Uterus (tissue), 4 donors: Measurements from ENCODE around the gene FILIP1. TPM values are rescaled to one million over a fixed set of nuclear protein-coding genes. Genes with fewer than 3 reads are reported as not detected.

ENCODE experiments used
- DNase-seq, 2 donors: peaks; one replicate each; pipeline ENCODE4 v3.0.0-alpha.2; 2019 to 2020
- H3K27ac ChIP-seq, 2 donors: fragments of 200-600 bp; sonication (generic); 1 replicate in 1 of 2; 2 replicates in 1 of 2; pipeline ENCODE4 v1.5.1; 2016 to 2018
- H3K27me3 ChIP-seq, 2 donors: fragments of 200-600 bp; sonication (generic); one replicate each; pipeline ENCODE4 v1.5.1; 2018 to 2019; ENCODE audit warnings: control low read depth in 1 of 2
- H3K36me3 ChIP-seq, 2 donors: fragments of 200-600 bp; sonication (generic); one replicate each; pipeline ENCODE4 v1.5.1; 2019; ENCODE audit warnings: control low read depth in 1 of 2
- H3K4me1 ChIP-seq, 2 donors: fragments of 200-600 bp; sonication (generic); one replicate each; pipeline ENCODE4 v1.5.1; 2018 to 2019; ENCODE audit warnings: control low read depth in 1 of 2
- H3K4me3 ChIP-seq, 2 donors: fragments of 200-600 bp; sonication (generic); 1 replicate in 1 of 2; 2 replicates in 1 of 2; pipeline ENCODE4 v1.5.1; 2018 to 2019; ENCODE audit warnings: mild to moderate bottlenecking in 1 of 2
- H3K9me3 ChIP-seq, 2 donors: fragments of 200-600 bp; sonication (generic); one replicate each; pipeline ENCODE4 v1.5.1; 2019; ENCODE audit warnings: control low read depth in 1 of 2
- CTCF ChIP-seq, 4 experiments: fragments of 200-600 bp in 2 of 4; fragments of 450-650 bp in 2 of 4; sonication (generic) in 2 of 4; IDR thresholded peaks; one replicate each; pipeline ENCODE4 v1.5.1; 2016 to 2019; ENCODE audit warnings: antibody characterized with exemption in 4 of 4, mild to moderate bottlenecking in 2 of 4, moderate library complexity in 1 of 4
- POLR2A ChIP-seq, 2 donors: fragments of 450-650 bp; IDR thresholded peaks; one replicate each; pipeline ENCODE4 v1.6.1; 2016; ENCODE audit warnings: antibody characterized with exemption in 2 of 2, mild to moderate bottlenecking in 1 of 2, moderate library complexity in 1 of 2
- intact Hi-C: fragments of 100-400 bp; cut with DNase I; formaldehyde crosslinking; loops from one replicate; pipeline ENCODE4 v1.15.1; 2023; ENCODE audit warnings: low total_unique reads
- total RNA-seq, 4 donors: library from RNA; depleted of rRNA in 3 of 4; stranded (reverse); fragments of >200 nt in 3 of 4; gene quantifications; one replicate each; pipeline versions ENCODE4 v1.1.0 to v1.2.4, GENCODE V29; 2014 to 2023
- donor health status: DM: yes; HTN: yes; CAD: no.

Gene FILIP1
- total RNA-seq, 4 donors from 2014 or later: 4.7 to 23.1 (median 12.5) TPM

DNA sequence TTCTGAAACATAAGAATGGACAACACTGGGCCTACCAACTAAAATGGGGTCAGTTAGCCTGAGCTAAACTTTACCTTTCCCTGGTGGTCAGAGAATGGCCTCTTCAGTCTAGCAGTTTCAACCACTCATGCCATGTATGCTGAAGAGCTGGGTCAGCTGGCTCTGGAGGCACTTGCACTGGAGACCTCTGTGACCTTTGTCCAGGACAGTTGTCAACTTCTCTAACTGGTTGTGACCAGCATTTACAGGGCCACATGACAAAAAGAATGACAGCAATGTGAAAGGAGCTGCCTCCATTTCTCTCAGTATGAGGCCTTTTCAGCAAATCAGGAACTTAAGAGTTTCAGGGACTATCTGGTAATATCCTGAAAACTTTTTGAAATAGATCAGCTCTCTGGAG lies 149.1 kb downstream of the FILIP1 start:
- TF ChIP-seq POLR2A (IDR thresholded peaks at IDR 0.05) (no peak), CTCF (IDR thresholded peaks at IDR 0.05) (no peak)
- no peaks in the 10 kb centered on the region for H3K4me1 ChIP-seq
- no peak for DNase-seq
- intact Hi-C loops: no loop called here
- H3K9me3 ChIP-seq: no peaks in the 10 kb centered on the region
- no peaks in the 10 kb centered on the region for H3K27me3 ChIP-seq
- no peak overlapping the region for H3K4me3 ChIP-seq
- no peak overlapping the region for H3K27ac ChIP-seq
- no peaks in the 10 kb centered on the region for H3K36me3 ChIP-seq

GRCh38 chr6:75344021-75344420 lies 149.6 kb downstream of the FILIP1 start:
- TF ChIP-seq POLR2A (IDR thresholded peaks at IDR 0.05) (no peak), CTCF (IDR thresholded peaks at IDR 0.05) (no peak)
- H3K4me3 ChIP-seq: no peak overlapping the region
- no peaks in the 10 kb centered on the region for H3K4me1 ChIP-seq
- intact Hi-C loops: no loop called here
- H3K36me3 ChIP-seq: no peaks in the 10 kb centered on the region
- H3K27me3 ChIP-seq: no peaks in the 10 kb centered on the region
- no peak for DNase-seq
- no peak overlapping the region for H3K27ac ChIP-seq
- no peaks in the 10 kb centered on the region for H3K9me3 ChIP-seq

DNA sequence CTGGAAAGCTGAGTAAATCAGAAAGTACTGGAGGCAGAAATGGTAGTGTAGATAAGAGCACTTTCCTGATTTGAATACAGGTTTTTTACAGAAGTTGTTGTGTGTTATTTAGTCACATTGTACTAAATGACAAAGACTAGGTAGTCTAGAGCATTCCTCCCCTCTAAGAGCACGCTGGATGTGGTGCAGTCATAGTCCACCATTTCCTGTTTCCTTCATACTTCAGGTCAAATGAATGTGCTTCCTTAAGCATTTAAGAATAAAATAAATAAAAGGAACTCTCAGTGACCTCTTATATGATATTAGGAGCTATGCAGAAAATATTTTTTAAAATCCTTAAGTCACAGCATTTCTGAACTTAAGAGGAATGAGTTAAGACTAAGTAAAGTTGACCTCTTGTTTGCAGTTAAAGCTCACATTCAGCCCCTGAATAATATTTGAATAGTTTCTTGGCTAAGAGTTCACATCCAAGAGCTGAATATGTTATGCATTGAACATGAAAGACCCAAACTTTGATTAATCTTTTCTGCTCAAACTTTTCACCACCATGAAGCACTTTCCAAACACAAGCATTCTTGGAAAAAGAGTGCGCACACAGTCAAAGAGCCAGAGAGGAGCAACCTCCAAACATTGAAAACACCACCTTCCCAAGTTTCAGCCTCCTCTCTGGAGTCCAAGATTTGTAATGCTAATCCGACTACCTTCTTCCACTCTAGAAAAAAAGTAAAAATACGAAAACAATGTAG lies 155.6 kb downstream of the FILIP1 start:
- no peak for TF ChIP-seq POLR2A (IDR thresholded peaks at IDR 0.05)
- TF ChIP-seq CTCF (IDR thresholded peaks at IDR 0.05): no peak
- Histone ChIP-seq H3K4me3 (no peak overlapping the region), H3K27me3 (no peaks in the 10 kb centered on the region), H3K27ac (no peak overlapping the region), H3K36me3 (no peaks in the 10 kb centered on the region), H3K4me1 (no peaks in the 10 kb centered on the region), H3K9me3 (no peaks in the 10 kb centered on the region)
- intact Hi-C loops: no loop called here
- DNase-seq: no peak

DNA sequence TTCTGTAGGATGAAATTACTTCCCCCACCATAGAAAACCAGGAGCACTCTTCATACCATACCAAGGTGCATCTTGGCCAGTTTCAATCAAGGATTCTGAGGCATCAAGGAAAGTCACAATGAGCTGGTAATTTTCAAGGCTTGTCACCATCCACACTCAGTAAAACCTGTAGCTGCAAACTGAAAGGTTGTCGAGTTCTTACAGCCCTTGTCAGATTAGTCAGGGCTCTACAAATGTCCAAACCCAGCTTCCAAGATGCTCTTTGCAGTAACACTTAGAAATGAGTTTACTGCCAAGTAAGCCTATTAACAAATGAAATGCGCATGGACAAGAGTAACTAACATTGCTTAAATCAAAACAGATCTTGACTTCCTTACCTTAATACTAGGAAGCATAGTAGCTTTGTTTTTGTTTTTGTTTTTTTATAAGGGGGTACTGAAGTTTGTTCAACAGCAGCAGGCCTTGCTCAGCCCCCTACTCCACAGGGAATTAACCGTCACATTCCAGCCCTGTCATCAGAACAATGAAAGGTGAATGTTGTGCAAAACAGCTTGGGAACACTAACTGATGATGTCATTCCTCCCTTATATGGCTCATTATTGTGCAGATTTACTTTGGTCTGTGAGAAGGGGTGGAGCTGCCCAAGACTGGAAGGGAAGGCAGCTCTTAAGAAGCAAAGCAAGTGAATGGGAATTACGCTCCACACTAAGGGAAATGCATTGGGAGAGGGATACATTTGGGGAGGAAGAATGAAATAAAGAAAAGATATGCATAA lies 159.1 kb downstream of the FILIP1 start:
- Histone ChIP-seq H3K4me3 (no peak overlapping the region), H3K36me3 (no peaks in the 10 kb centered on the region), H3K27me3 (no peaks in the 10 kb centered on the region), H3K4me1 (no peaks in the 10 kb centered on the region), H3K9me3 (no peaks in the 10 kb centered on the region), H3K27ac (peak overlapping the region; percentile 64 to 66)
- DNase-seq: peak in 1 of 2 donors; percentile 42
- intact Hi-C loops: no loop called here
- TF ChIP-seq POLR2A (IDR thresholded peaks at IDR 0.05): no peak
- no peak for TF ChIP-seq CTCF (IDR thresholded peaks at IDR 0.05)

DNA sequence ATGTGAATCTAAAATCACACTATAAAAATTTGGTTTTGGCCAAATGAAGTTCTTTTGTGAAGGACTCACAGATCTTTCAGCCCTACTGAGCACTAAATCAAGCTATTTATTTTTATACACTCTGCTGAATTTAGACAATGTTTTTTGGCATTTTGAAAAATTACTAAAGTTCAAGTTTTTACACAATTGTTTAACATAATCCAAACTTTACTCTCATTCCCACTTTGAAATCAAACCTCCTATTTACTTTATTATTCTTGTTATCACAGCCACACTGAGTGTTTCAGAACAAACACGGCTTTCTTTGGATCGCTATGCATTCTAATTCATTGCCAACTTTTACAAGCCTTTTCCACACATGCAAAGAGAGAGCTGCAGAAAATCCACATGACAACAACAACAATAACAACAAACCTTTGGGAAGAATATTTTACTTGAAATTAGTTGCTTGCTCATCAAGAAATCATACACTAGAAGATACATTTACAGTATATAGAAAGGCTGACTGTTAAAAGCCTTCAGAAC lies 159.9 kb downstream of the FILIP1 start:
- Histone ChIP-seq H3K36me3 (no peaks in the 10 kb centered on the region), H3K27ac (peak overlapping the region; percentile 64 to 66), H3K9me3 (no peaks in the 10 kb centered on the region), H3K27me3 (no peaks in the 10 kb centered on the region), H3K4me3 (no peak overlapping the region), H3K4me1 (no peaks in the 10 kb centered on the region)
- DNase-seq: no peak
- TF ChIP-seq POLR2A (IDR thresholded peaks at IDR 0.05) (no peak), CTCF (IDR thresholded peaks at IDR 0.05) (no peak)
- intact Hi-C loops: no loop called here
